Stimulated activated CD4-positive, alpha-beta T cell treated with anti-CD3 and anti-CD28 coated beads, Interleukin-12 subunit alpha, Interleukin-12 subunit beta, amount 100 ng/mL, for 4 hours (primary cell): ENCODE results near the gene MACC1.
"Not testable (repeated sequence)": the region's sequence is repeated elsewhere in the genome, so short reads cannot be mapped to it uniquely, and the experiment has no call there.

Experiments used
- DNase-seq: peaks from one replicate; pipeline ENCODE4 v3.0.0-alpha.2; 2020

The MACC1 gene

GRCh38 chr7:20122073-20122472 lies 95.1 kb downstream of the MACC1 start:
- no peak for DNase-seq

GRCh38 chr7:20121404-20121803 lies 95.8 kb downstream of the MACC1 start:
- no peak for DNase-seq

GRCh38 chr7:20120611-20121168 lies 96.5 kb downstream of the MACC1 start:
- DNase-seq: not testable (repeated sequence)

GRCh38 chr7:20116869-20117268 lies 100.3 kb downstream of the MACC1 start:
- no peak for DNase-seq

- no peak for DNase-seq
These were observed 102.7 kb downstream of the MACC1 start for GRCh38 chr7:20114468-20114867.

GRCh38 chr7:20113427-20114027 lies 103.7 kb downstream of the MACC1 start:
- DNase-seq: no peak

- DNase-seq: no peak
These were observed 104.5 kb downstream of the MACC1 start for GRCh38 chr7:20112696-20113095.

- DNase-seq: no peak
These were observed 105.2 kb downstream of the MACC1 start for GRCh38 chr7:20111821-20112542.

GRCh38 chr7:20107582-20107981 lies 109.6 kb downstream of the MACC1 start:
- no peak for DNase-seq

- no peak for DNase-seq
These were observed 112.5 kb downstream of the MACC1 start for GRCh38 chr7:20104696-20105095.

- no peak for DNase-seq
These were observed 114.2 kb downstream of the MACC1 start for GRCh38 chr7:20102982-20103381.

- DNase-seq: no peak
These were observed 121.3 kb downstream of the MACC1 start for GRCh38 chr7:20095862-20096261.

GRCh38 chr7:20095436-20095835 lies 121.7 kb downstream of the MACC1 start:
- DNase-seq: no peak

GRCh38 chr7:20089431-20089830 lies 127.8 kb downstream of the MACC1 start:
- DNase-seq: no peak

- no peak for DNase-seq
These were observed 132.1 kb downstream of the MACC1 start for GRCh38 chr7:20085086-20085485.
